Measurements from ENCODE around the gene TRAPPC13. TPM values are rescaled to one million over a fixed set of nuclear protein-coding genes. Genes with fewer than 3 reads are reported as not detected.

TRAPPC13 gene
- total RNA-seq, 4 donors from 2014 or later: 7.8 to 18.4 (median 14.4) TPM

DNA sequence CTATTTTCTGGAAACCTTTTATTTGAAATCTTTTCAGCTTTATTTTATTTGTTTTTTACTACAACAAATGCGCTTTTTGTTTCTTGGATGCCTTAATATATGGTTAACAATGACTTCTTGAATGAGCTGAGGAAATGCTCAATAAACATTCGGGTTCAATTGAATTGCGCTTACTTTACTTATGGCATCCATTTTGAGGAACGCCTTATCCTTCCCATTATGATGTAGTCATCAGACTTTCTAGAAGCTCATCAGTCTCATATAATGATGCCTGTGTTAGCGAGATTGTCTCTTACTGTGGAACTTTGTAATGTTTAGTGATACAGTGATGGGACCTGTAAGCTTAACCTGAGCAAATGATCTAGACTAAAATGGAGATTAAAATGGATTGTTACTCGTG, 916 bp downstream of the TRAPPC13 start:
- Histone ChIP-seq H3K4me1 (peaks cover 35% of the 10 kb centered on the region), H3K9me3 (no peaks in the 10 kb centered on the region), H3K27ac (peak overlapping the region; percentile 88), H3K4me3 (peak overlapping the region; percentile 95), H3K36me3 (peaks cover 10% of the 10 kb centered on the region), H3K27me3 (no peaks in the 10 kb centered on the region)
- TF ChIP-seq POLR2A (IDR thresholded peaks at IDR 0.05) (no peak), CTCF (IDR thresholded peaks at IDR 0.05) (no peak), EP300 (IDR thresholded peaks at IDR 0.05) (no peak), POLR2AphosphoS5 (IDR thresholded peaks at IDR 0.05) (no peak)
- DNase-seq (ENCODE audit: low spot score in 2 of 2): no peak
- 56% methylated on average over 6 of the region's 6 CpGs for WGBS

DNA sequence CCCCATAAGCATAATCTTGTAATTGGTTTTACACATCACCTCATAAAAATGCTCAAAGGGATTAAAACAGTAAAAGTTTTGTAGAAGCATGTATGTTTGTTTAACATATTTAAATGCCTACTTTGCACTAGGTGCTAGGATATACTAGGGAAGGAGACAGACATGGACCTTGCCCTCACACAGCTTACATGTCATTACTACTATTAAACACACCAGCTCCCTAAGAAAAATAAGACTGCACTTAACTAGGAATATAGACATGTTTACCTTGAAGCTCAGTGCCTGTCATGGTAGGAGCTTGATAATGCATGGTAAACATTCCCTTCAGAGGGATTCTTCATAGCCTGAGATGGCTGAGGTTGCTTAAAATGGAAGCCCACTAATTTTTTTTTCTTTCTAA, 6.2 kb downstream of the TRAPPC13 start:
- DNase-seq (ENCODE audit: low spot score in 2 of 2): no peak
- Histone ChIP-seq H3K4me3 (no peak overlapping the region), H3K4me1 (peaks cover 3% of the 10 kb centered on the region), H3K27me3 (no peaks in the 10 kb centered on the region), H3K27ac (no peak overlapping the region), H3K36me3 (peaks cover 11% of the 10 kb centered on the region), H3K9me3 (no peaks in the 10 kb centered on the region)
- TF ChIP-seq EP300 (IDR thresholded peaks at IDR 0.05) (no peak), POLR2A (IDR thresholded peaks at IDR 0.05) (no peak), POLR2AphosphoS5 (IDR thresholded peaks at IDR 0.05) (no peak), CTCF (IDR thresholded peaks at IDR 0.05) (no peak)

- WGBS: 85% methylated on average over 4 of the region's 4 CpGs
- H3K27ac ChIP-seq: no peak overlapping the region
- no peaks in the 10 kb centered on the region for H3K27me3 ChIP-seq
- H3K9me3 ChIP-seq: no peaks in the 10 kb centered on the region
- H3K4me3 ChIP-seq: no peak overlapping the region
- no peak for TF ChIP-seq POLR2AphosphoS5 (IDR thresholded peaks at IDR 0.05)
- no peak for TF ChIP-seq POLR2A (IDR thresholded peaks at IDR 0.05)
- TF ChIP-seq EP300 (IDR thresholded peaks at IDR 0.05): no peak
- TF ChIP-seq CTCF (IDR thresholded peaks at IDR 0.05): no peak
- H3K36me3 ChIP-seq: peaks cover 38% of the 10 kb centered on the region
- no peak for DNase-seq (ENCODE audit: low spot score in 2 of 2)
- no peaks in the 10 kb centered on the region for H3K4me1 ChIP-seq
Measured at GRCh38 chr5:65640240-65640639, 15.4 kb downstream of the TRAPPC13 start.

DNA sequence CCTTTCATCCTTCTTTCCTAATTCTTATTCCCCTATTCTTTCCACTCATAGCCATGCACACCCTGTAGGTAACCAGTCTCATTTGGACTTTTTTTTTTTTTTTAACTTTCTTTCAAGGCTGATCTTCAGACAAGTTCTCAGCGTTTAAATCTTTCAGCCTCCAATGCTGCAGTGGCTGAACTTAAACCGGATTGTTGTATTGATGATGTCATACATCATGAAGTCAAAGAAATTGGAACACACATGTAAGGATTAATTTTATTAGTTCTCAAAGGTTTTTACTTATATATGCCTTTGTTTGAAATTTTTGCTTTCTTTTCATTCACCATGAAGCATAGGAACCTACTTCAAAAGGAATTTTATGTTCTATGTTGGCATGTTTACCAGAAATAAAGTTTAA, 22.1 kb downstream of the TRAPPC13 start:
- H3K9me3 ChIP-seq: no peaks in the 10 kb centered on the region
- WGBS: 79% methylated on average over 2 of the region's 2 CpGs
- no peak overlapping the region for H3K27ac ChIP-seq
- no peak overlapping the region for H3K4me3 ChIP-seq
- DNase-seq (ENCODE audit: low spot score in 2 of 2): no peak
- H3K27me3 ChIP-seq: no peaks in the 10 kb centered on the region
- TF ChIP-seq POLR2A (IDR thresholded peaks at IDR 0.05) (no peak), POLR2AphosphoS5 (IDR thresholded peaks at IDR 0.05) (no peak), CTCF (IDR thresholded peaks at IDR 0.05) (no peak), EP300 (IDR thresholded peaks at IDR 0.05) (no peak)
- H3K4me1 ChIP-seq: no peaks in the 10 kb centered on the region
- H3K36me3 ChIP-seq: peaks cover 22% of the 10 kb centered on the region

- Histone ChIP-seq H3K9me3 (no peaks in the 10 kb centered on the region), H3K27ac (no peak overlapping the region), H3K4me3 (no peak overlapping the region), H3K36me3 (peaks cover 19% of the 10 kb centered on the region), H3K27me3 (no peaks in the 10 kb centered on the region), H3K4me1 (no peaks in the 10 kb centered on the region)
- no peak for DNase-seq (ENCODE audit: low spot score in 2 of 2)
- TF ChIP-seq POLR2A (IDR thresholded peaks at IDR 0.05) (no peak), CTCF (IDR thresholded peaks at IDR 0.05) (no peak), EP300 (IDR thresholded peaks at IDR 0.05) (no peak), POLR2AphosphoS5 (IDR thresholded peaks at IDR 0.05) (no peak)
Measured at GRCh38 chr5:65647941-65648340, 23.1 kb downstream of the TRAPPC13 start.
